ENCODE results near the gene FCRL5. TPM values are rescaled to one million over a fixed set of nuclear protein-coding genes. Genes with fewer than 3 reads are reported as not detected.

Gene FCRL5
- total and polyA plus RNA-seq, 2 donors (not counting 3 experiments of a cell fraction or from before 2014, with no cell fraction given), result not detected

GRCh38 chr1:157520386-157520935 is 31.9 kb downstream of the FCRL5 start:
- dilution Hi-C loops (cut with MboI; ENCODE audit: extremely low pct_ligation_motif_present, low sequenced_read_pairs), result no loop called here
- Histone ChIP-seq H3K27ac (ENCODE audit: insufficient read depth, low read depth, low read length) (no peak overlapping the region), H2AFZ (ENCODE audit: low read depth, low read length) (no peak overlapping the region), H3K9ac (replicated peaks; ENCODE audit: extremely low read depth, insufficient read depth, low read length) (no peak overlapping the region), H3K4me2 (ENCODE audit: insufficient read depth, low read length) (no peak overlapping the region), H3K27me3 (ENCODE audit: control insufficient read depth in 2 of 2, insufficient read depth in 2 of 2, low read length in 2 of 2) (no peaks in the 10 kb centered on the region), H3K4me3 (replicated peaks in 1 of 3; ENCODE audit: insufficient read depth in 1 of 3, low read depth in 1 of 3, low read length in 3 of 3) (no peak overlapping the region), H3K36me3 (ENCODE audit: control insufficient read depth in 2 of 2, extremely low read depth in 1 of 2, insufficient read depth in 2 of 2, low read length in 2 of 2) (no peaks in the 10 kb centered on the region), H3K4me1 (ENCODE audit: control insufficient read depth, extremely low read depth, insufficient read depth, low read length) (no peaks in the 10 kb centered on the region), H3K9me1 (replicated peaks; ENCODE audit: control insufficient read depth, extremely low read depth, insufficient read depth, low read length) (no peaks in the 10 kb centered on the region), H3K79me2 (ENCODE audit: control insufficient read depth, insufficient read depth, low read length) (no peaks in the 10 kb centered on the region), H4K20me1 (replicated peaks; ENCODE audit: control insufficient read depth, extremely low read depth, insufficient read depth, low read length) (no peaks in the 10 kb centered on the region), H3K9me3 (replicated peaks; ENCODE audit: control insufficient read depth, insufficient read depth, low read length) (no peaks in the 10 kb centered on the region)
- BruUV-seq (replicated peaks), result no TSS peak
- DNase-seq (ENCODE audit: low read depth, low spot score) (no peak), FAIRE-seq (no peak)
- POLR2A ChIA-PET, result no interaction called here
- CTCF ChIA-PET, result interaction anchor here (1.3 to 1.7 kb wide), 2 partner anchors 7 to 15 kb away, joined by 3 to 4 read pairs; no protein-coding TSS in a partner anchor
- intact Hi-C loops (cut with micrococcal nuclease), result no loop called here
- TF ChIP-seq FOS (IDR thresholded peaks at IDR 0.05; ENCODE audit: borderline replicate concordance, insufficient read depth, low read length) (no peak), MYC (IDR thresholded peaks at IDR 0.05; ENCODE audit: low read depth, low read length) (no peak), JUN (IDR thresholded peaks at IDR 0.05; ENCODE audit: borderline replicate concordance, insufficient read depth, insufficient read length, low read depth) (no peak), MAX (IDR thresholded peaks at IDR 0.05; ENCODE audit: insufficient read depth, insufficient read length) (no peak), EZH2 (IDR thresholded peaks at IDR 0.05; ENCODE audit: borderline replicate concordance, low read depth, low read length, severe bottlenecking) (no peak), POLR2A (IDR thresholded peaks at IDR 0.05; ENCODE audit: low read depth, low read length) (no peak), POLR2AphosphoS5 (IDR thresholded peaks at IDR 0.05; ENCODE audit: insufficient read depth, low read depth, low read length) (no peak), CTCF (IDR thresholded peaks at IDR 0.05; ENCODE audit: extremely low read depth in 1 of 2, insufficient read depth in 1 of 2, low read depth in 1 of 2, low read length in 2 of 2) (no peak), GATA2 (IDR thresholded peaks at IDR 0.05; ENCODE audit: insufficient read depth, insufficient read length, low read depth, low read length) (no peak)
